PC-3 (cell line): ENCODE data around the gene APMAP. TPM values are rescaled to one million over a fixed set of nuclear protein-coding genes. Genes with fewer than 3 reads are reported as not detected.
A peak's percentile ranks its signal among the peaks of the same experiment; 100 is the strongest.

Experiments used
- ATAC-seq: fragments of 200-7000 bp; cut with Tn5 transposase; 2 replicates; pipeline ENCODE4 v1.9.1; 2020; ENCODE audit warnings: mild to moderate bottlenecking, moderate library complexity
- BruUV-seq: library from RNA; stranded (reverse); fragments of 400-500 nt; replicated peaks from 2 replicates; lab custom pipeline; 2021; lab: Mats Ljungman, UMichigan
- CTCF ChIA-PET: fragments of 300-600 bp; sonication (Branson Sonifier 250); formaldehyde crosslinking; loops from one replicate; lab custom pipeline; 2022; ENCODE audit warnings: antibody characterized with exemption; lab: Charles Lee
- POLR2A ChIA-PET: fragments of 300-600 bp; sonication (Branson Sonifier 250); formaldehyde crosslinking; loops from one replicate; lab custom pipeline; 2022; ENCODE audit warnings: antibody characterized with exemption; ENCODE audit not compliant: unreplicated experiment; lab: Charles Lee
- DNase-seq: peaks from one replicate; pipeline ENCODE4 v3.0.0-alpha.2; 2015
- H2AFZ ChIP-seq: fragments of 300-600 bp; sonication (generic); 2 replicates; pipeline ENCODE4 v1.6.0; 2016; ENCODE audit warnings: antibody characterized with exemption, low read length
- H3F3A ChIP-seq: fragments of 300-600 bp; sonication (generic); one replicate; pipeline ENCODE4 v1.6.0; 2017; ENCODE audit warnings: antibody characterized with exemption, low read length, control low read depth, mild to moderate bottlenecking; ENCODE audit not compliant: unreplicated experiment
- H3K27ac ChIP-seq: fragments of 300-600 bp; sonication (generic); 2 replicates; pipeline ENCODE4 v1.5.1; 2016; ENCODE audit warnings: mild to moderate bottlenecking, low read length
- H3K27me3 ChIP-seq: fragments of 300-600 bp; sonication (generic); 2 replicates; pipeline ENCODE4 v1.6.1; 2016; ENCODE audit warnings: low read length, mixed read lengths
- H3K36me3 ChIP-seq: fragments of 300-600 bp; sonication (generic); 2 replicates; pipeline ENCODE4 v1.6.1; 2016; ENCODE audit warnings: low read depth, mixed run types, low read length, mixed read lengths
- H3K4me1 ChIP-seq: fragments of 300-600 bp; sonication (generic); 2 replicates; pipeline ENCODE4 v1.5.1; 2016; ENCODE audit warnings: low read length; ENCODE audit not compliant: insufficient read depth
- H3K4me2 ChIP-seq: fragments of 300-600 bp; sonication (generic); 2 replicates; pipeline ENCODE4 v1.6.0; 2016; ENCODE audit warnings: low read length
- H3K4me3 ChIP-seq: fragments of 300-600 bp; sonication (generic); 2 replicates; pipeline ENCODE4 v1.5.1; 2016; ENCODE audit warnings: mild to moderate bottlenecking, low read length, mixed read lengths
- H3K79me2 ChIP-seq: fragments of 300-600 bp; sonication (generic); 2 replicates; pipeline ENCODE4 v1.6.1; 2017; ENCODE audit warnings: low read length, mixed read lengths
- H3K9ac ChIP-seq: fragments of 300-600 bp; sonication (generic); 2 replicates; pipeline ENCODE4 v1.6.0; 2016; ENCODE audit warnings: mild to moderate bottlenecking, low read length
- H3K9me2 ChIP-seq: fragments of 300-600 bp; sonication (generic); replicated peaks from 2 replicates; pipeline ENCODE4 v1.6.1; 2016; ENCODE audit warnings: mixed run types, low read length, mixed read lengths
- H3K9me3 ChIP-seq: fragments of 300-600 bp; sonication (generic); 2 replicates; pipeline ENCODE4 v1.6.1; 2016; ENCODE audit warnings: low read length, mixed read lengths
- H4K20me1 ChIP-seq: fragments of 300-600 bp; sonication (generic); 2 replicates; pipeline ENCODE4 v1.6.1; 2016; ENCODE audit warnings: low read length, mixed read lengths
- CTCF ChIP-seq: fragments of 300-600 bp; sonication (generic); conservative IDR thresholded peaks from 2 replicates; pipeline ENCODE4 v1.5.1; 2017; ENCODE audit warnings: antibody characterized with exemption, low read depth, mild to moderate bottlenecking, low read length
- EZH2 ChIP-seq: fragments of 300-600 bp; sonication (generic); IDR thresholded peaks from one replicate; pipeline ENCODE4 v1.6.1; 2017; ENCODE audit warnings: antibody characterized with exemption, mild to moderate bottlenecking, low read length; ENCODE audit not compliant: unreplicated experiment
- EZH2phosphoT487 ChIP-seq: fragments of 300-600 bp; sonication (generic); IDR thresholded peaks from 2 replicates; pipeline ENCODE4 v1.6.1; 2018; ENCODE audit warnings: mild to moderate bottlenecking, antibody characterized with exemption, low read length, borderline replicate concordance
- intact Hi-C: fragments of 100-400 bp; cut with micrococcal nuclease; formaldehyde crosslinking; loops from 2 replicates; pipeline ENCODE4 v1.9.0; 2023
- total RNA-seq: library from RNA; depleted of rRNA; stranded (reverse); fragments of >200 nt; gene quantifications from 2 replicates; pipeline ENCODE4 v1.2.3, GENCODE V29; 2014

APMAP gene
- total RNA-seq, 1 experiment from 2014 or later = 134 TPM

GRCh38 chr20:24918579-24919566 lies 73.7 kb downstream of the APMAP start:
- Histone ChIP-seq H3F3A (no peaks in the 10 kb centered on the region), H3K36me3 (no peaks in the 10 kb centered on the region), H3K4me2 (no peak overlapping the region), H3K4me1 (no peaks in the 10 kb centered on the region), H2AFZ (0 out of 2 replicates have a peak overlapping the region, but pooled peaks have one; percentile 27), H3K27me3 (peaks cover 30% of the 10 kb centered on the region), H3K9me2 (no peaks in the 10 kb centered on the region), H3K27ac (no peak overlapping the region), H3K4me3 (no peak overlapping the region), H3K79me2 (no peaks in the 10 kb centered on the region), H3K9ac (no peak overlapping the region), H4K20me1 (no peaks in the 10 kb centered on the region), H3K9me3 (no peaks in the 10 kb centered on the region)
- ChIA-PET CTCF (interaction anchor here (0.6 to 0.7 kb wide), 2 partner anchors 922 to 1455 kb away, joined by 3 to 4 read pairs; no protein-coding TSS in a partner anchor), POLR2A (no interaction called here)
- TF ChIP-seq EZH2 = no peak
- no peak for TF ChIP-seq EZH2phosphoT487
- DNase-seq = no peak
- BruUV-seq = no TSS peak
- intact Hi-C loops = loop anchor here (2.0 to 5.0 kb wide), 2 partner anchors 758 to 982 kb away; no protein-coding TSS in a partner anchor
- ATAC-seq = no peak; the same call in none of the 2 replicates

DNA sequence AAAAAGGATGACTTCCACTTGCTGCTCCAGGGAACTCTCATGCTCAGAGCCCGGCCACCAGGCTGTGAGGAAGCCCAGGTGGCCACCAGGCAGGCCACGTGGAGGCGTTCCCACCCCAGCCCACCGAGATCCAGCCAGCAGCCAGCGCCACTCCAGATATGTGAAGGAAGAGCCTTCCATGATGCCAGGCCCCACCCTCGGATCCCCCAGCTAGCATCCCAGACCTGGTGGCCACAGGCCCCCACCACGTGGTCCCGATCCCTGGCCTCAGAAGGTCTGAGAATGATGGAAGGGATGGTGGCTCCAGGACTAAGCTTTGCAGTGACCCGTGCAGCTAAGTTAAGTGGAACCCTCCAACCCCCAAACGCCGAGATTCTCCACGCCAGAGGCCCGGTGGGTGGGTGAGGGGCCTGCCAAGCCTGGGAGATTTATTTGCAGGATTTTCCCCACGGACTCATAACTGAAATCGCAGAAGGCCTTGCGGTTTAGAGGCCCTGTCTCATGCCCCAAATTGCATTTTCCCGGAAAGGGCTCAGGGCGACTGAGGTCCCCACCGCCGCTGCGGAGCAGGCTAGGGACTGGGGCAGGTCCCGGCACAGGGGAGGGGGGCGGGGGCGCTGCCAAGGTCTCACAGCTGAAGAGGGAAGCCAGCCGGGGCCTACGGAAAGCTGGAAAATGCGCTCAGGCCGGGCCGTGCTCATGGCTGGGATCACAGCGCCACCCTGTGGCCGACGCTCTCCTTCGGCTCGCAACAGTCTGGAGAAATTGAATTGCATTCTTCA lies 74.6 kb downstream of the APMAP start:
- DNase-seq (peak; percentile 80), ATAC-seq (peak; percentile 98)
- peak overlapping the region; percentile 54; the same call in 1 of the 2 replicates for H3K4me2 ChIP-seq
- no peaks in the 10 kb centered on the region for H3K36me3 ChIP-seq
- no TSS peak for BruUV-seq
- intact Hi-C loops = loop anchor here (2.0 to 5.0 kb wide), 2 partner anchors 757 to 981 kb away; no protein-coding TSS in a partner anchor
- H3K9me3 ChIP-seq = no peaks in the 10 kb centered on the region
- H3K4me1 ChIP-seq = no peaks in the 10 kb centered on the region
- H3F3A ChIP-seq = no peaks in the 10 kb centered on the region
- H3K27ac ChIP-seq = no peak overlapping the region
- H3K79me2 ChIP-seq = no peaks in the 10 kb centered on the region
- TF ChIP-seq EZH2 (no peak), CTCF (peak; percentile 95)
- ChIA-PET CTCF (interaction anchor here (0.7 kb wide), 1 partner anchor 1454 kb away, joined by 4 read pairs; no protein-coding TSS in a partner anchor), POLR2A (no interaction called here)
- H4K20me1 ChIP-seq = no peaks in the 10 kb centered on the region
- peaks cover 35% of the 10 kb centered on the region for H3K27me3 ChIP-seq
- H3K9ac ChIP-seq = no peak overlapping the region
- peak overlapping the region; percentile 49 for H2AFZ ChIP-seq
- H3K4me3 ChIP-seq = no peak overlapping the region
- H3K9me2 ChIP-seq = no peaks in the 10 kb centered on the region

DNA sequence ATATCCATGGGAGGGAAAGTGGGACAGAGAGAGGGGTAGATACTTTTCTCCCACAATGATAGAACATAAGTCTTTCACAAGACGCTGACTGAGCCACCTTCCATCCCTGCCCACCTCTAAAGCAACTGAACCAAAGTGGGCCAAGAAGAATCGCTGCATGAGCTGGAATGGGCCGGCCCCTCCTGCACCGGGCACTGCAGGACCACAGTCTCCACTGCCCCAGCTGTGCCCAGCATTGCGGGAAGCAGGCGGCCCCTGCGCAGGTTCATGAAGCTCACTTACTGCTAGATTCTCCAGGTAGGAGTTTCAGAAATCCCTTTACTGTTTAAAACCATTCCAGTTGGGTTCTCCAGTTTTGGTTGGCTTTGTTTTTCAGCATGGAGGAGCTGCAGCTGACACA lies 75.5 kb downstream of the APMAP start:
- no peak overlapping the region for H3K9ac ChIP-seq
- no peaks in the 10 kb centered on the region for H3K79me2 ChIP-seq
- DNase-seq (no peak), ATAC-seq (no peak)
- ChIA-PET CTCF (no interaction called here), POLR2A (no interaction called here)
- no peak overlapping the region for H3K4me3 ChIP-seq
- no peak overlapping the region for H3K4me2 ChIP-seq
- no peaks in the 10 kb centered on the region for H3K9me2 ChIP-seq
- no peaks in the 10 kb centered on the region for H3K36me3 ChIP-seq
- H3K27ac ChIP-seq = no peak overlapping the region
- no peaks in the 10 kb centered on the region for H4K20me1 ChIP-seq
- H2AFZ ChIP-seq = no peak overlapping the region
- no peaks in the 10 kb centered on the region for H3K4me1 ChIP-seq
- no TSS peak for BruUV-seq
- H3F3A ChIP-seq = no peaks in the 10 kb centered on the region
- peaks cover 44% of the 10 kb centered on the region for H3K27me3 ChIP-seq
- H3K9me3 ChIP-seq = no peaks in the 10 kb centered on the region
- intact Hi-C loops = loop anchor here (5.0 kb wide), 1 partner anchor 980 kb away; no protein-coding TSS in a partner anchor
- TF ChIP-seq EZH2phosphoT487 = no peak
- no peak for TF ChIP-seq CTCF
- no peak for TF ChIP-seq EZH2
